GDM1 (cell line): ENCODE measurements around the gene PRR18.

Experiments
- DNase-seq: peaks from one replicate; lab custom pipeline; 2025; lab: John Stamatoyannopoulos, UW

The PRR18 gene

GRCh38 chr6:166305562-166306117, 2.6 kb downstream of the PRR18 start:
- no peak for DNase-seq

DNA sequence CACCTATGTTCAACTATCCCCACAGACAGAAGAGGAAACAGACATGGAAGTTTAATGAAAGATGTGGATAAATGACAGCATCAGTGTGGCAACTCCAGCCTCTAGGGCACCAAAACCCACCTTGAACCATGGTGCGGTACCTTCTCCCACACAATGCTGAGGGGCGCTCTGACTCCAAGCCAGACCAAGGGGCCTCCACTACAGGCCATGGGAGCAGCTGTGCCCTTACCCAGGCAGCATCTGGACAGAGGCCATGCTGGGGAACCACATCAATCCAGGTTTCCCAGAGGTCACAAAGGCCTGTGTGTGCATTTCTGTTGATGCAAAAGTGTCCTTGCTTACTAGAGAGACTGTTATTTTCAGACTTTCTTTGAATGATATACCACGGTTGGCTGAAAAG, 4.1 kb downstream of the PRR18 start:
- DNase-seq: no peak

GRCh38 chr6:166301611-166302529, 6.3 kb downstream of the PRR18 start:
- no peak for DNase-seq

DNA sequence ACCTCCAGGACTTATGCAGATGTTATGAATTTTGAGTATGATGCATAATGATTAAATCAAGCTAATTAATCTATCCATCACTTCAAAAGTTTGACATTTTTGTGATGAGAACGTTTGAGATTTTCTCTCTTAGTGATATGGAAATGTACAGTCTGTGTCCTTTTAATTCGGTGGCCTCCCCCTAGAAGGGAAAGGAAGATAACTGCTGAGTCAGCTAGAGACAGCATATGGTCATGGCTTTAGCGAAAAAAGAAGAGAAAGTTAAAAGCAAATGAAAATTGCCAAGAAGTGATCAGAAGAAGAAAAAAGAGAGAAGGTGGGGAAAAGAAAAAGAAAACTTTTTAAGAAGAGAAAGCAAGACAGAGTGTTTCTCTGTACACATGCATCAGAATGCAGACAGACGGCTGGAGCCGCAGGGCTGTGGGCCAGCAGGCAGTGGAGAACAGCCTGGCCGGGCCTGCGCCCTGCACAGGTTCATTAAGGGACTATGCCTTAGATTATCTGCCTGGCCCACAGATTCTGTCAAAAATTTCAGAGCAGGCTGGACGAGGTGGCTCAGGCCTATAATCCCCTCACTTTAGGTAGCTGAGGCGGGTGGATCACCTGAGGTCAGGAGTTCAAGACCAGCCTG, 7.7 kb downstream of the PRR18 start:
- no peak for DNase-seq

GRCh38 chr6:166297606-166298005, 10.6 kb downstream of the PRR18 start:
- DNase-seq: no peak

DNA sequence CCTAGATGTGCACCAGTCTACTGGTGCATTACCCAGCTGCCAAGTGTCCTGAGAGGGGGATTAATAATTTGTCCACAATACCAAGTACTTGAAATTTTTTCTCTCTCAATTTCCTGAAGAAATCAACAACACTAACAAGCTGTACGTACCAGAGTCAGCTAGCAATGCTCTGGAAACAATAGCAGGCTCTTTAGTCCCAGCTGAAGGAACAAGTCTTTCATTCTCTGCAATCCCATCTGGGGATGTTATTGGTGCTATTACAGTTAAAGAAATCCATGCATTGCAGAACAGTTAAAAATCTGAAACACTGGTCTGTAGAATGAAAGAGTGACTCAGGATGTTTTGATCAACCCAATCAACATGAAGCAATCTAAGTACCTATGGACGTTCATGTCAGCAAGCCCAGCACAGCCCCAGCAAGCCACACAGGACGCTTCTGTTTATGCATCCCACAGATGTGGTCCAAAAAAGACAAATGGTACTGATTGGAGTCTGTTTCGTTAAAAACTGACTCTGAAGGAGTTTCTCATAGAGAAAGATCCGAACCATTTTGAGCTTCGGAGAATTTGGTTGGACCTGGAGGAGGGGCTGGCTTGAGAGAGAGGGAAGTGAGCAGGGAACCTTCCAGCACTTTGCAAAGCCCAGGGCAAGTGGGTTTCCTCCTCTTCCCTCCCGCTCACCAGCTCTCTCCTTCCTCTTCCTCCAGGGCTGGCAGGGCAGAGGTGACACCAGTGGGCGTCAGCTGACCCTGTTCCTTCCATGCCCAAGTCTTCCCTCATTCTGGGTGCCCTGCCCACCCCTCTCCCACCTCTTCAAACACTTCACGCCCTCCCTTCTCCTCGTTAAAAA, 11.9 kb downstream of the PRR18 start:
- DNase-seq: no peak

DNA sequence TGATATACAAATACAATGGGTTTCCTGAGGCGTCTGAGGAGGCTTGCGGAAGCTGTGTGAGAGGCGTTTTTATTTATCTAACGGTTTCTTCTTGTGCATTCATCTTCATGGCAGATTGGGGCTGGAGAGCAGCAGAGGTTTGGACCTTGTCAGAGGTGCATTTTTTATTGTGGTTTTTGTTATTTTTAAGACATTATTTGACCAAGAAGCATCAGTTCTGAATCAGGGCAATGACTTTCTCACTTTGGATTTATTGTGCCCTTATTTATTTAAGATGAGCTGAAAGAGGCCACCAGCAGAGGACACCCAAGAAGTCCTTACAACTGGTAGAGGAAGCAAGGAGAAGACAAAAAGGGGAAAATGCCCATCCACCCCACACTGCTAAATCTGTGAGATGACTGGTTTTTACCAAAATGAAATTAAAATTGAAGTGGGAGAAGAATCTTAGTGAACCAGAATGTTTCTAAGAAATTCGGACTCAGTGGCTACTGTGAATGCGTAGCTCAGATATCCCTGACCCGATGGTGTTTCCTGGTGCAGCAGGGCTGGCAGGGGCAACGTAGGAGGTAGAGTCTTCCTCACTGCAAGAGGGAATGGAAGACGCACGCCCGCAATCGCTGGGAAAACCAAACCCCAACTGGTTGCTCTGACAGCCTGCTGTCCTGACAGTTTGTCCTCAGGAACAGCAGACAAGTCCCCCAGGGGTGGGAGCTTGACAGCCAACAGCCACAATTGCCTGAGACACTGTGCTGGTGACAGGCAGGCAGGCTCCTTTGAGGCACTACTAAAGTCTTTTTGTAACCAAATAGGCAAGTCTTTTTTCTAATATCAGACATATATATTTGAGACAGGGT, 14.2 kb downstream of the PRR18 start:
- DNase-seq: no peak

DNA sequence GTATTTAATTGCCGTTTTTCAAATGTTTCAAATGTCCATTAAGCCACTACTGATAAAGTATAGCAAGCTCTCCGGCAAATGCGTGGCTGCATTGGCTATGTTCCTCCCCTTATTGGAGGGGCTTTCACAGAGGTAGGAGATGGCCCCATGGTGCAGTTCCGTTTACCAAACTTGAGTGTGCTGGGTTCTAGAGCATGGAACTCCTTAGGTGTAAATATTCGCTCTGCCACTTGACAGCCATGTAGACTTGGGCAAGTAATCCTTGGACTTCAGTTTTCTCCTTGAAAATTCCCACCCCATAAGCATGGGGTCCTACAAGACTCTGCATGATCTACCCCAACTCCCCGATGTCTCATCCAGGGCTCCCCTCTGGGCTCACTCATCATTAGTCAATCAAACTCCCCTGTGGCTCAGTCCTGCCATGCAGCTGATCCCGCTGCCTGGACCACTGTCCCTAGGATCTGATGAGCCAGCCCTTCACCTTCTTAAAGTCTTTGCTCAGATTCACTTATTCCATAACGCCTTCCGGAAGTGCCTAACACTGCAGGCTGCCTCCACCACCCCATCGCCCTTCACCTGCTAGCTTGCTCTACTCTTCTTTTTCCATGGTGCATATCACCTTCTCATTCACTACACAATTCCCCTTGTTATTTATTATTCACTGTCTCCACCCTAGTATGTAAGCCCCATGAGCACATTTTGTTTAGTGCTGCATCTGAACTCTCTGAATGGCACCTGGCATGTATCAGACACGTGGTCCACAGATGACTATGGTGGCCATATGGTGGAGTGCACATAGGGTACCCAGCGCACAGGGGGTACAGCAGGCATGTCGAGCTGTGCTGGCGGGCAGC, 18.8 kb downstream of the PRR18 start:
- DNase-seq: no peak

- no peak for DNase-seq
These were observed 21.3 kb downstream of the PRR18 start for GRCh38 chr6:166286839-166287271.

- DNase-seq: no peak
These were observed 23.0 kb downstream of the PRR18 start for GRCh38 chr6:166285233-166285632.

DNA sequence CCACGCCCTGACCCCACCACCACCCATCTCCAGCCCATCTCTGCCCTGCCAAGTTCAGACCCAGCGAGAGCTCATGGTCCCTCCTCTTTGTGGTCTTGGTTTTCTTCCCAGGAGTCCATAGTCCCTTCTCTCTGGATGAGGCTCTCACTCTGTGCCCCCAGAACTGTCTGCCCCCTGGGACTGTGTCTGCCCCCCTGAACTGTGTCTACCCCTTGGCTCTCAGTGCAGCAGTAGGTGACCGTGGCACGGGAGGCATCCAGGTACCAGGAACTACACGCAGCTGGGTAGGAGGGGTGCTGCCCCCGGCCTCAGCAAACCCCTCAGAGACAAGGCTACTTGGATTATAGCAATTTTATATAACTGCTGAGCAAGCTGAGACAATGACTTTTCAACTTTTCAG, 23.6 kb downstream of the PRR18 start:
- DNase-seq: no peak

DNA sequence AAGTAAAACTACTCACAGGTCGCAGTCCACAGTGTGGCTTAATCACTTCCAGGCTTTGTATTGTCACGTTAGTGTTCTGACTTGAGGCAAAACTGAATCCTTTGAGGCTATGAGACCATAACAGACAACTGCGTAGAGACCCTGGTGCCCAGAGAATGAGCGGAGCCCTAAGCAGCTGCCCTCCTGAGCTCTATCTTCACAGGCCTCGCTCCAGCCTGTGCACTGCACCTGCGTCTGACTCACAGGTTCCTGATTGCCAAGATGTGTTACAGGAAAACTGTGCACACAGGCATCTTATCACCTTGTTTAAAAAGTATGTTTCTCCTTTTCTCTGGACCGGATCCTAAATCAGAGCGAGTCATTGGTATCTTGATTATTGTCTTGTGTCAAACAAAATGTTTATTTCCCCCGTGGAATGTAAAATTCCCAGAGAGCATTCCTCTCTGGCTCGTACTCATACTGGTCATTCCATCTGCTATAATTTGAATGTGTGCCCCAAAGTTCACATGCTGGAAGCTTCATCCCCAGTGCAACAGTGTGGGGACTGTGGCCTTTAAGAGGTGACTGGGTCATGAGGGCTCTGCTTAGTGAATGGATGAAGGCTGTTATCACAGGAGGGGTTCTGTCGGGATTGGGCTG, 25.7 kb downstream of the PRR18 start:
- DNase-seq: no peak

- DNase-seq: no peak
These were observed 27.1 kb downstream of the PRR18 start for GRCh38 chr6:166281104-166281503.

DNA sequence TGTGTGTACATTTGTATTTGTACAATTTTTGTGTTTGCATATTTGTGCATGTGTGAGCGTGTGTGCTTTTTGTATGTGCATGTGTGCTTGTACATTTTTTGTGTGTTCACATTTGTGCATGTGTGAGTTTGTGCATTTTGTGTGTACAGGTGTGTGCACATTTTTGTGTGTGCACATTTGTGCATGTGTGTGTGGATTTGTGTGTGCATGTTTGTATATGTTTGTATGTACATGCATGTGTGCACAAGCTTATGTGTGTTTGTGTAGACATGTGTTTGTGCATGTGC, 28.9 kb downstream of the PRR18 start:
- DNase-seq: no peak

DNA sequence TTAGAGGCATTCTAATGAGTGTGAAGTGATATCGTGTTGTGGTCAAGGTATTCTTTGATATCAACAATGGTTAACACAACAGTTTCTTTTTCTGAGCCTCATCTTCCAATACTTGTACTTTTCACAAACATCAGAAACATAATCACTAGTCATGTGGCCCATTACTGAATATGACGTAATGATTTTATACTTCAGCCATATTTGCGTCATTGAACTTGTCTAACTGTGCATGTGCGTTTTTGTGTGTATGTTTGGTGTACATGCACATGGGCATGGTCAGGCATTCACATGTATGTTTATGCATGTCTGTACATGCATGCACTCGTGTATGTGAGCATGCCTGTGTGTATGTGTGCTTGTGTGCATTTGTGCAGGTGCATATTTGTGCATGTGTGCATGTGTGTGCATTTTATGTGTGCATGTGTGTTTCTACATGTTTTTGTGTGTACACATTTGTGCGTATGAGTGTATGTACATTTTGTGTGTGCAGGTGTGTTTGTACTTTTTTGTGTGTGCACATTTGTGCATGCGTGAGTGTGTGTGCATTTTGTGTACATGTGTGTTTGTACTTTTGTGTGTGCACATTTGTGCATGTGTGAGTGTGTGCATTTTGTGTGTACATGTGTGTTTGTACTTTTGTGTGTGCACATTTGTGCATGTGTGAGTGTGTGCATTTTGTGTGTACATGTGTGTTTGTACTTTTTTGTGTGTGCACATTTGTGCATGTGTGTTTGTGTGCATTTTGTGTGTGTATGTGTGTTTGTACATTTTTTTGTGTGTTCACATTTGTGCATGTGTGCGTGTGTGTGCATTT, 29.4 kb downstream of the PRR18 start:
- no peak for DNase-seq

GRCh38 chr6:166277892-166278578, 30.2 kb downstream of the PRR18 start:
- no peak for DNase-seq

DNA sequence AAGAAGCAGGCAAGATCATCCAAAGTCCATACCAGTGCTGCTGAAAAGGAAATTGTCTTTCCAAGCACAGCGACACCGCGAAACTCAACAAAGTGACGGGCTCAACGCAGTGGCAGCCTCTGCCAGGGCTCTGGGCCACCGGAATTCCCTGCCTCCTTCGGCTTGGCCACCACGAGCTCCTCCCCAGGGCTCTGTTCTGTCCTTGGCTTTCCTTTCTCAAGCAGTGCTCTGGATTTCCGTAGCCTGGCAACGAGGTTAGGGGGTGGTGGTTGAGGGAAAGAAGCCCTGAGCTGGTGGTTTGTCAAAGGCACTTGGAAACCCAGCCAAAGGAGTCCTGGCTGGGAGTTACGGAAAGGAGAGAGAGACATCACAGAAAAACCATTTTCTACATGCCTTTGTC, 31.2 kb downstream of the PRR18 start:
- DNase-seq: no peak

- DNase-seq: peak; percentile 34
These were observed 32.5 kb downstream of the PRR18 start for GRCh38 chr6:166275714-166276166.
